ENCODE measurements around the gene KCTD20. TPM values are rescaled to one million over a fixed set of nuclear protein-coding genes. Genes with fewer than 3 reads are reported as not detected.
"Not testable (repeated sequence)": the region's sequence is repeated elsewhere in the genome, so short reads cannot be mapped to it uniquely, and the experiment has no call there.

The KCTD20 gene
- total RNA-seq, 2 experiments from 2014 or later: 30.5 to 32.8 TPM

DNA sequence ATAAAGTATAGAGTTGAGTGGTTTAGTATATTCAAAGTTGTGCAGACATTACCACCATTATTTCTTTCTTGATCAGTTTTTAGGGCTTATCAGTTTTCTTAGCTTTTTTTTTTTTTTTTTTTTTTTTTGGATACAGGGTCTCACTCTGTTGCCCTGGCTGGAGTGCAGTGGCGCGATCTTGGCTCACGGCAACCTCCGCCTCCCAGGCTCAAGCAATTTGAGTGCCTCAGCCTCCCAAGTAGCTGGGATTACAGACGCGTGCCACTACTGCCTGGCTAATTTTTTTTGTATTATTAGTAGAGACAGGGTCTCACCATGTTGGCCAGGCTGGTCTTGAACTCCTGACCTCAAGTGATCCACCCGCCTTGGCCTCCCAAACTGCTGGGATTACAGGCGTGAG, 10.1 kb downstream of the KCTD20 start:
- H3K36me3 Mint-ChIP-seq (ENCODE audit: low read depth): peaks cover 26% of the 10 kb centered on the region
- H3K4me3 Mint-ChIP-seq; CTCF ChIA-PET; intact Hi-C loops (cut with micrococcal nuclease); H3K27ac Mint-ChIP-seq; H3K9me3 Mint-ChIP-seq; H3K27me3 Mint-ChIP-seq (ENCODE audit: low read depth); DNase-seq: not testable (repeated sequence)
- peaks cover 30% of the 10 kb centered on the region for H3K4me1 Mint-ChIP-seq (ENCODE audit: low read depth)

DNA sequence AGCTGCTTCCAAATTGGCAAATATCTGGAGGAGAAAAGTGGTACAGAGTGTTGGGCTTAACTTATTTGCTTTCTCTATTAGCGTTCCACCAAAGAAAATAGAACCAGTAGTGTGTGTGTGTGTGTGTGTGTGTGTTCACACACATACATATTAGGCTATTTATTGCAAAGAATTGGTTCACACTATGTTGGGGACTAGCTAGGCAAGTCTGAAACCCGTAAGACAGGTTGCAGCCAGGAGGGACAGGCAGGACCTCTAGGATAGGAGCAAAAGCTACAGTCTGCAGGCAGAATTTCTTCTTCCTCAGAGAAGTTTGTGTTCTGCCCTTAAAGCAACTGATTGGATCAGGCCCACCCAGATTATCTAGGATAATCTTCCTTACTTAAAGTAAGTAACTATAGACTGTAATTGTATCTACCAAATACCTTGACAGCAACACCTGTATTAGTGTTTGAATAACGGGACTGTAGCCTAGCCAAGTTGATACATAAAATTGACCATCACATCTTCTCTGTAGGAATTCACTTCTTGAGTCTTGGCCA, 12.8 kb downstream of the KCTD20 start:
- Mint-ChIP-seq H3K9me3 (no peaks in the 10 kb centered on the region), H3K4me1 (ENCODE audit: low read depth) (peaks cover 19% of the 10 kb centered on the region), H3K4me3 (no peak overlapping the region), H3K27ac (no peak overlapping the region), H3K36me3 (ENCODE audit: low read depth) (peaks cover 11% of the 10 kb centered on the region), H3K27me3 (ENCODE audit: low read depth) (no peaks in the 10 kb centered on the region)
- no peak for DNase-seq
- CTCF ChIA-PET: interaction anchor here (0.7 kb wide), 1 partner anchor 138 kb away, joined by 3 read pairs; no protein-coding TSS in a partner anchor
- intact Hi-C loops (cut with micrococcal nuclease): no loop called here

DNA sequence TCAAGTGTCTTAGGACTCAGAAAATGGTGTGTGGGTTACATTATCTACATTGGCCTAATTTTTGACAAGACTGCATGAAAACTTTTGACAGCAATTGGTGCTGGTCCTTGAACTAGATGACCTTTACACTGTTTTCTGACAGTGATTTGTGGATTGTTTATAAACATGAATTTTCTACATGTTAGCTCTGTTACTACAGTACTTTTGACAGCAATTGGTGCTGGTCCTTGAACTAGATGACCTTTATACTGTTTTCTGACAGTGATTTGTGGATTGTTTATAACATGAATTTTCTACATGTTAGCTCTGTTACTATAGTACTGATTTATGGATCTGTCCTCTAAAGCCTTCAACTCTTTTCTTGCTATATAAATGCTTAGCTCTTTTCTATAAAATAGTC, 16.7 kb downstream of the KCTD20 start:
- CTCF ChIA-PET: interaction anchor here (0.6 to 0.7 kb wide), 2 partner anchors 121 to 241 kb away, joined by 3 read pairs; no protein-coding TSS in a partner anchor
- peaks cover 6% of the 10 kb centered on the region for H3K36me3 Mint-ChIP-seq (ENCODE audit: low read depth)
- H3K4me1 Mint-ChIP-seq (ENCODE audit: low read depth): peaks cover 34% of the 10 kb centered on the region
- H3K27me3 Mint-ChIP-seq (ENCODE audit: low read depth): no peaks in the 10 kb centered on the region
- H3K27ac Mint-ChIP-seq: no peak overlapping the region
- intact Hi-C loops (cut with micrococcal nuclease): no loop called here
- no peak for DNase-seq
- H3K9me3 Mint-ChIP-seq: no peaks in the 10 kb centered on the region
- no peak overlapping the region for H3K4me3 Mint-ChIP-seq

DNA sequence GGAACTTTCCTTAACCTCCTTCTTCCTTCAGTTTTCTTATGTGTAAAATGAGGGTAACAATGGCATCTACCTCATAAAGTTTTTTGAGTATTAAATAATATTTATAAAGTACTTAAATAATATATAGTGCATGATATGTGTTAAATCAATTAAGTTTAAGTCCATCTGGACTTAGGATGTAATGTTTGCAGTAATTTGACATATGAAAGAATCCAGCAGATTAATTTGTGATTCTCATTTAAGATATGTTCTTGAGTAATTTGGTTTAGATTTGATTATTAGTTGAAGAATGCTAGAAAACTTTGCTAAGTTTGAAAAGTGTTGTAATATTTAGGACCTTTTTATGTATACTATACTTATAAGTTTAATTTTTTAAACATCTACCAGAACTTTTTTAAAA, 18.1 kb downstream of the KCTD20 start:
- peaks cover 34% of the 10 kb centered on the region for H3K4me1 Mint-ChIP-seq (ENCODE audit: low read depth)
- no peak overlapping the region for H3K27ac Mint-ChIP-seq
- CTCF ChIA-PET: interaction anchor here (1.1 kb wide), 1 partner anchor 66 kb away, joined by 3 read pairs; no protein-coding TSS in a partner anchor
- no peak for DNase-seq
- intact Hi-C loops (cut with micrococcal nuclease): no loop called here
- H3K36me3 Mint-ChIP-seq (ENCODE audit: low read depth): peaks cover 7% of the 10 kb centered on the region
- H3K4me3 Mint-ChIP-seq: no peak overlapping the region
- H3K9me3 Mint-ChIP-seq: no peaks in the 10 kb centered on the region
- no peaks in the 10 kb centered on the region for H3K27me3 Mint-ChIP-seq (ENCODE audit: low read depth)

DNA sequence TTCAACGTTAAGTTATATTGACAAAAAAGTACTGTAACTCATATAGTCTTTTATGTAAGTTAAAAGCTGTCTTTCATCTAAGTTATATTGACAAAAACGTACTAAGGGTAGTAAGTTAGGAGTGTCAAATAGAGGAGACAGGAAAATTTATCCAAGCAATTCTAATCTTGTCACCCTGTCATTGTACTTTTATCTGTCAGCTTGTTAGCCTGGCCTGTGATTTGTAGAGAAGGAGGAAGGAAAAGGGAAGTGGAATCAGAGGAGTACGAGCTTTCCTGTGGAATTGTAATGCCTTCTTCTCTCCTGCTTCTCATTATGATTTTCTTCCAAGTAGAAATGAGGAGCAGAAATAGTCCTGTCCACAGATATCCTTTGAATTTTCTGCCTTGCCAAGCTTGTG, 18.8 kb downstream of the KCTD20 start:
- CTCF ChIA-PET: no interaction called here
- no peaks in the 10 kb centered on the region for H3K9me3 Mint-ChIP-seq
- H3K36me3 Mint-ChIP-seq (ENCODE audit: low read depth): peaks cover 9% of the 10 kb centered on the region
- H3K4me3 Mint-ChIP-seq: no peak overlapping the region
- intact Hi-C loops (cut with micrococcal nuclease): no loop called here
- peaks cover 34% of the 10 kb centered on the region for H3K4me1 Mint-ChIP-seq (ENCODE audit: low read depth)
- DNase-seq: no peak
- H3K27me3 Mint-ChIP-seq (ENCODE audit: low read depth): no peaks in the 10 kb centered on the region
- H3K27ac Mint-ChIP-seq: no peak overlapping the region

DNA sequence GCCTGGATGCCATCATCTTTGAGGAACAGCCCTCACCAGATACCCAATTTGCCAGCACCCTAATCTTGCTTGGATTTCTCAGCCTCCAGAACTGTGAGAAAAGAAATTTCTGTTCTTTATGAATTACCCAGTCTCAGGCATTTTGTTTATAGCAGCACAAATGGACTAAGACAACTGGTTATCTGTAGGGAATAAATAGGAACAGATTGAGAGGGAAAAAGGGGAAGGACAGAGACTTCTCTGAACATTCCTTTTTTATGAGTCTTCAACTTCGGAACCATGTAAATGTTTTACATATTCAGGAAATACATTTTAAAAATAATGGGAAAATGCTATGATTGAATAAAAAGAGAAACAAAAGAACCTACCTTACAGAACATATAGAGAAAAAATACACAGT, 20.9 kb downstream of the KCTD20 start:
- Mint-ChIP-seq H3K36me3 (ENCODE audit: low read depth) (peaks cover 8% of the 10 kb centered on the region), H3K9me3 (no peaks in the 10 kb centered on the region), H3K27me3 (ENCODE audit: low read depth) (no peaks in the 10 kb centered on the region), H3K27ac (no peak overlapping the region), H3K4me3 (no peak overlapping the region), H3K4me1 (ENCODE audit: low read depth) (peaks cover 25% of the 10 kb centered on the region)
- CTCF ChIA-PET: no interaction called here
- intact Hi-C loops (cut with micrococcal nuclease): no loop called here
- DNase-seq: no peak

DNA sequence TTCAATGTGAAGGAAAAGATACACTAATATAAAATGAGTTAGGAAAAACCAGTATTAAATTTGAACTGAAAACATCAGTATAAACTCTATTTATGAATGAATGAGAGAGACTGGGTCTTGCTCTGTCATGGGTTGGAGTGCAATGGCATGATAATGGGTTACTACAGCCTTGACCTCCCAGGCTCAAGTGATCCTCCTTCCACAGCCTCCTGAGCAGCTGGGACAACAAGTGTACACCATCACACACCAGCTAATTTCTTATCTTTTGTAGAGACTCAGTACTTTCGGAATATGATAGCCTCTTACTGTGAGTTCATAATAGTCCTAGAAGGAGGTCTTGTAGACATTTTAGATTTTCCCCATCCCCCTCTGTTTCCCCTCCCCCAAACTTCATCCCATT, 21.4 kb downstream of the KCTD20 start:
- CTCF ChIA-PET: no interaction called here
- no peaks in the 10 kb centered on the region for H3K27me3 Mint-ChIP-seq (ENCODE audit: low read depth)
- H3K4me3 Mint-ChIP-seq: no peak overlapping the region
- no peaks in the 10 kb centered on the region for H3K9me3 Mint-ChIP-seq
- no peak overlapping the region for H3K27ac Mint-ChIP-seq
- intact Hi-C loops (cut with micrococcal nuclease): no loop called here
- peaks cover 28% of the 10 kb centered on the region for H3K4me1 Mint-ChIP-seq (ENCODE audit: low read depth)
- DNase-seq: no peak
- peaks cover 8% of the 10 kb centered on the region for H3K36me3 Mint-ChIP-seq (ENCODE audit: low read depth)

DNA sequence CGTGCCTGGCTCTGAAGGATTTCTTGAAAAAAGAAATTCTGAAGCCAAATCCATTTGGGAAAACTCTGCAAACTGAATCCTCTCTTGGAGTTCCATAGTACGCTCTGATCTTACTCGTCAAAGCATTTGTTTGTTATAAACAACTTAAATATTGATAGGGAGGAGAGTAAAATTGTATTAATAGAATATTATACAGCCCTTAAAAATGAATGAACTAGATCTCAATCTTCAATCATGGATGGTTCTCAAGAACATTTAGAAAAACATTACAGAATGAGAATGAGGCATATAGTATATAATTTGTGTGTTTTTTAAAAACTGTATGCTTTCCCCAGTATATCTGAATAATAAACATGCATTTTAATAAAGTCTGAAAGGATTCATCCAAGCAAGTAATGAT, 24.8 kb downstream of the KCTD20 start:
- Mint-ChIP-seq H3K27me3 (ENCODE audit: low read depth) (no peaks in the 10 kb centered on the region), H3K9me3 (no peaks in the 10 kb centered on the region), H3K27ac (no peak overlapping the region), H3K4me3 (no peak overlapping the region), H3K4me1 (ENCODE audit: low read depth) (peaks cover 18% of the 10 kb centered on the region), H3K36me3 (ENCODE audit: low read depth) (peaks cover 15% of the 10 kb centered on the region)
- CTCF ChIA-PET: no interaction called here
- intact Hi-C loops (cut with micrococcal nuclease): no loop called here
- no peak for DNase-seq

DNA sequence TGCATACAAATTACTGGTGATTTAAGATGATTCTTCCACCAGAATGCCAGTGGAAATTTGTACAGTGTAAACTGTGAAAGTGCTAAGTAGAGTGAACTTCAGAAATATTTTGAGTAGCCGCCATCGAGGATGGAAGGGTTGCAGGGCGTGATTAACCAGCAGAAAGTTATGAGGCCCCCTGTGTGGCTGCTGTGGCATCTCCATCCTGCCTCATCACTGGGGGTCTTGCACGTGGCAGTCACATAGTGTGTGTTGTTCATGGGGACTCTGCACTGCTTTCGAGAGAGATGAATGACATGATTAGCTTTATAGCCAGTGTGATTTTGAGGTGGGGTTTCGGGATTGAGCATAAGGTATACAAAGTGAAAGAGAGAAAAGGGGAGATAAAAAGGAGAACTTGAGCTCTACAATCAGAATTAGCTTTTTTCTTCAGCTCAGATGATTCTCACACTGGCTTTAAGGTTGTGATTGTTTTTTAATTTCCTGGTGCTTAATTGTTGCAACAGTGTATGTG, 26.4 kb downstream of the KCTD20 start:
- Mint-ChIP-seq H3K27ac (no peak overlapping the region), H3K4me3 (no peak overlapping the region), H3K27me3 (ENCODE audit: low read depth) (no peaks in the 10 kb centered on the region), H3K9me3 (no peaks in the 10 kb centered on the region), H3K36me3 (ENCODE audit: low read depth) (peaks cover 18% of the 10 kb centered on the region), H3K4me1 (ENCODE audit: low read depth) (peaks cover 11% of the 10 kb centered on the region)
- intact Hi-C loops (cut with micrococcal nuclease): no loop called here
- no peak for DNase-seq
- CTCF ChIA-PET: interaction anchor here (1.1 kb wide), 1 partner anchor 35 kb away, joined by 4 read pairs; no protein-coding TSS in a partner anchor

DNA sequence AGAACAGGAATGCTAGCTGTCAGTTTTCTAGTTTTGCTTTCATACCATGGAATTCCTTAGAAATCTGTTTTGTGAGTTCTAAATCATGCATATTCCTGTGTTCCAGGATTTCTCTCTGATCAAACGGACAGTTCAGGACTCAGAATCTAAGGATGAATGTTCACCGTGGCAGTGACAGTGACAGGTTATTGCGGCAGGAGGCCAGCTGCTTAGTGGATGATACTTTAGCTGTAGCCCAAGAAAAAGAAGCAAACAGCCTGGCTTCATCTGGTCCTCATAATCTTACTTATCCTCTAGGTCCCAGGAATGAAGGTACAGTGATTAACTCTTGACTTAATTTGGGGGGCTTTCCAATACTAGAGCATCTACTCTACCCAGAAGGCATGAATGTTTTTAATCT, 27.1 kb downstream of the KCTD20 start:
- H3K36me3 Mint-ChIP-seq (ENCODE audit: low read depth): peaks cover 18% of the 10 kb centered on the region

DNA sequence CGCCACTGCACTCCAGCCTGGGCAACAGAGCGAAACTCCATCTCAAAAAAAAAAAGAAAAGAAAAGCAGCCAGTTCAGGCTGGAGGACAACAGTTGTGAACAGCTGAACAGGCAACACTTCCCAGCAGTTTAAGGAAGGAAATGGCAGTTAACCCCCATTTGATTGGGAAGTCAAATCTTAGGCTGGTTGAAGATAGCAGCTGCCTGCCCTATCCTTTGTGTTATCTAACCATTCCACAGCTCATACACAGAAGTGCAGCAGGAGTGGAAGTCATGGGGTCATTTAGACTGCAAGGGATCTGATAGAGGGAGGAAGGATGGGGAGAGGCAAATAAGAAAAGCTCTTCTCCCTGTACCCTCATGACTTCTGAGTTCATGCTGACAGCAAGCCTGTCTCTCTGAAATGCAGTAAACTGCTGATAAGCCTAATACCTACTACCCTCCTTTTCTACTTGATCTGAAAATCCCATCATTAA, 35.3 kb downstream of the KCTD20 start:
- DNase-seq: no peak
- H3K27me3 Mint-ChIP-seq (ENCODE audit: low read depth): no peaks in the 10 kb centered on the region
- CTCF ChIA-PET: interaction anchor here (0.6 to 1.3 kb wide), 3 partner anchors 17 to 304 kb away, joined by 3 read pairs; no protein-coding TSS in a partner anchor
- peaks cover 25% of the 10 kb centered on the region for H3K36me3 Mint-ChIP-seq (ENCODE audit: low read depth)
- peak overlapping the region; percentile 10 for H3K27ac Mint-ChIP-seq
- H3K4me1 Mint-ChIP-seq (ENCODE audit: low read depth): peaks cover 11% of the 10 kb centered on the region
- H3K4me3 Mint-ChIP-seq: no peak overlapping the region
- H3K9me3 Mint-ChIP-seq: no peaks in the 10 kb centered on the region
- intact Hi-C loops (cut with micrococcal nuclease): no loop called here

More for the DNA sequence above, 27.1 kb downstream of the KCTD20 start:
- no peak overlapping the region for H3K4me3 Mint-ChIP-seq
- intact Hi-C loops (cut with micrococcal nuclease): loop anchor here (5.0 kb wide), 1 partner anchor 47 kb away; no protein-coding TSS in a partner anchor
- peaks cover 6% of the 10 kb centered on the region for H3K4me1 Mint-ChIP-seq (ENCODE audit: low read depth)
- no peaks in the 10 kb centered on the region for H3K9me3 Mint-ChIP-seq
- no peaks in the 10 kb centered on the region for H3K27me3 Mint-ChIP-seq (ENCODE audit: low read depth)
- no peak overlapping the region for H3K27ac Mint-ChIP-seq
- CTCF ChIA-PET: interaction anchor here (0.6 to 1.1 kb wide), 2 partner anchors 19 to 34 kb away, joined by 3 to 4 read pairs; no protein-coding TSS in a partner anchor
- DNase-seq: no peak

DNA sequence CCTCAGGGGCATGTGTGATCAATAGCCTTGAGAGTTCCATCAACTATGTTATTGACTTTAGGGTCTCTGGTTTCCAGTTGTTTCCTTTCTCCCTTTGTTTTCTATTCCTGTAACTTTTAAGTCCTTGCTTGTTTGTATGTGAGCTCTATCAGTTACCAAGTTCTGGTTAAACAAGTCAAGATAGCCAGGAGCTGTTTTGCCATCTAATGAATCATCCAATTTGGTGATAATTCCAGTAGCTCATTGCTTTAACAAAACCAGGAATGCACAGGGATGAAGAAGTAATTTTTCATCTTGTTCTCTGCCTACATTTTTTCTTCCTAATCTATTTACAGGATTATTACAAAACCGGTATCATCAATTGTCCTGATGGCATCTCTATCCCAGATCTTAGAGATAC, 36.5 kb downstream of the KCTD20 start:
- peaks cover 11% of the 10 kb centered on the region for H3K4me1 Mint-ChIP-seq (ENCODE audit: low read depth)
- H3K27ac Mint-ChIP-seq: no peak overlapping the region
- H3K36me3 Mint-ChIP-seq (ENCODE audit: low read depth): peaks cover 32% of the 10 kb centered on the region

DNA sequence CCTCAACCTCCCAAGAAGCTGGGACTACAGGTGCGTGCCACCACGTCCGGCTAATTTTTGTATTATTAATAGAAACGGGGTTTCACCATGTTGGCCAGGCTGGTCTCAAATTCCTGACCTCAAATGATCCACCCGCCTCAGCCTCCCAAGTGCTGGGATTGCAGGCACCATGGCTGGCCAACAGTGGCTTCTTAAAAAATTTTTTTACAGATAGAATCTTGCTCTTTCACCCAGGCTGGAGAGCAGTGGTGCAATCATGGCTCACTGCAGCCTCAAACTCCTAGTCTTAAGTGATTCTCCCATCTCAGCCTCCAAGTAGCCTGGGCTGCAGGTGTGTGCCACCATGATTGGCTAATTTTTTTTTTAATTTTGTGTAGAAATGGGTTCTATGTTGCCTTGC, 40.5 kb downstream of the KCTD20 start:
- H3K4me1 Mint-ChIP-seq (ENCODE audit: low read depth); H3K9me3 Mint-ChIP-seq; intact Hi-C loops (cut with micrococcal nuclease); H3K4me3 Mint-ChIP-seq; DNase-seq; H3K27ac Mint-ChIP-seq; H3K27me3 Mint-ChIP-seq (ENCODE audit: low read depth): not testable (repeated sequence)
- peaks cover 57% of the 10 kb centered on the region for H3K36me3 Mint-ChIP-seq (ENCODE audit: low read depth)
- CTCF ChIA-PET: interaction anchor here (0.6 kb wide), 1 partner anchor 224 kb away, joined by 3 read pairs; no protein-coding TSS in a partner anchor

More for the DNA sequence above, 36.5 kb downstream of the KCTD20 start:
- intact Hi-C loops (cut with micrococcal nuclease): no loop called here
- Mint-ChIP-seq H3K4me3 (no peak overlapping the region), H3K9me3 (no peaks in the 10 kb centered on the region), H3K27me3 (ENCODE audit: low read depth) (no peaks in the 10 kb centered on the region)
- CTCF ChIA-PET: interaction anchor here (1.0 to 1.3 kb wide), 2 partner anchors 16 to 34 kb away, joined by 3 read pairs; no protein-coding TSS in a partner anchor
- no peak for DNase-seq

All from activated naive CD4-positive, alpha-beta T cell treated with anti-CD3 and anti-CD28 coated beads for 36 hours (primary cell).